Measurements from ENCODE around the gene TBRG4.
A peak's percentile ranks its signal among the peaks of the same experiment; 100 is the strongest.
"Not testable (repeated sequence)": the region's sequence is repeated elsewhere in the genome, so short reads cannot be mapped to it uniquely, and the experiment has no call there.

TBRG4 gene

GRCh38 chr7:45111298-45112223 is at the start of gene TBRG4:
Gene TBRG4 (minus strand): TSS chr7:45111697. CDS start chr7:45109237, 2,460 bp downstream.
- peak; percentile 69 to 97 (median 93) for DNase-seq

GRCh38 chr7:45161138-45161537 is 49.6 kb upstream of the TBRG4 start:
- no peak for DNase-seq

GRCh38 chr7:45160417-45160881 is 49.0 kb upstream of the TBRG4 start:
- DNase-seq = peak in 1 of 14 donors; percentile 14

GRCh38 chr7:45159296-45159695 is 47.8 kb upstream of the TBRG4 start:
- no peak for DNase-seq

GRCh38 chr7:45158471-45158870 is 47.0 kb upstream of the TBRG4 start:
- DNase-seq = no peak

- DNase-seq = peak in 2 of 14 donors; percentile 12 to 23
These were observed 46.3 kb upstream of the TBRG4 start, which contains the start of gene RAMP3 for GRCh38 chr7:45157653-45158401. Gene RAMP3 (plus strand): TSS chr7:45157791. CDS start chr7:45157829, 38 bp downstream.

GRCh38 chr7:45157286-45157652 is 45.8 kb upstream of the TBRG4 start:
- DNase-seq = no peak

- no peak for DNase-seq
These were observed 45.2 kb upstream of the TBRG4 start for GRCh38 chr7:45156516-45157272.

GRCh38 chr7:45155941-45156340 is 44.4 kb upstream of the TBRG4 start:
- no peak for DNase-seq

GRCh38 chr7:45155357-45155900 is 43.9 kb upstream of the TBRG4 start:
- DNase-seq = no peak

GRCh38 chr7:45153861-45154260 is 42.4 kb upstream of the TBRG4 start:
- DNase-seq = not testable (repeated sequence)

- no peak for DNase-seq
These were observed 41.7 kb upstream of the TBRG4 start for GRCh38 chr7:45153233-45153632.

- DNase-seq = no peak
These were observed 40.5 kb upstream of the TBRG4 start for GRCh38 chr7:45151967-45152366.

- no peak for DNase-seq
These were observed 39.7 kb upstream of the TBRG4 start for GRCh38 chr7:45151131-45151684.

GRCh38 chr7:45150199-45150598 is 38.7 kb upstream of the TBRG4 start:
- DNase-seq = no peak

- DNase-seq = no peak
These were observed 38.1 kb upstream of the TBRG4 start for GRCh38 chr7:45149606-45150005.

- no peak for DNase-seq
These were observed 37.1 kb upstream of the TBRG4 start for GRCh38 chr7:45148653-45148973.

GRCh38 chr7:45147858-45148652 is 36.6 kb upstream of the TBRG4 start:
- DNase-seq = no peak

- no peak for DNase-seq
These were observed 35.3 kb upstream of the TBRG4 start for GRCh38 chr7:45146531-45147379.

GRCh38 chr7:45145881-45146280 is 34.4 kb upstream of the TBRG4 start:
- DNase-seq = no peak

Measured in C1 segment of cervical spinal cord (tissue), 14 donors.